HG03045 (cell line): Measurements from ENCODE around the gene NTM.
A peak's percentile ranks its signal among the peaks of the same experiment; 100 is the strongest.

Experiments used
- ATAC-seq: cut with Tn5 transposase; IDR thresholded peaks from one replicate; pipeline ENCODE4 v1.9.1; 2021; ENCODE audit warnings: mild to moderate bottlenecking, moderate library complexity; ENCODE audit not compliant: unreplicated experiment

NTM gene

DNA sequence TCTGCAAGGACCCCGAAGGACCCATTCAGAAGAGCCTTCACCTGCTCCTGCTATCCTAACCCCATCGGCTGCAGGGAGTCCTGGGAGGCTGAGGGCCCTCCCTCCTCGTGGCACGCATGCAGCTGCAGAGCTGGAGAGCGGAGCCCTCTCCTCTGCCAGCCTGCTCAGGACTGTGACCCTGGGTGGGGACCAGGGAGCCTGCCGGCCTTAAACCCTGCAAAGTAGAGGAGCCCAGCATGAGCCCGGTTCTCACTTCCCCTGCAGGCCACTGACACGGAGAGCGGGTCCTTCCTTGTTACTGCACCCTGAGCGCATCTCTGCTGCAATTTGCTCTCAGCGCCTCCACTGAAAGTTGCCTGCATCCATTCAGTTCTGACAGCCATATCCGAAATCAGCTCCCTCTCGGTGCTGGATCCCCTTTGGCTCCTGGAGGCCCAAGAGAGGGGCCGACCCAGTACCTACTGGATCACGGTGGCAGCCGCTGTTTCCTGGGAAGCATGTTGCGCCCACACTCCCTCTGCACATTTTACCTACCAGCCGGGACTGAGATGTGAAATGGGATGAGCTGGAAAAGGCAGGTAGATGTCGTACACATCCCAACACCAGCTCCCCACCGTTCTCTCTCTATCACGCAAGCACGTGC, 312.1 kb downstream of the NTM start:
- ATAC-seq = no peak

DNA sequence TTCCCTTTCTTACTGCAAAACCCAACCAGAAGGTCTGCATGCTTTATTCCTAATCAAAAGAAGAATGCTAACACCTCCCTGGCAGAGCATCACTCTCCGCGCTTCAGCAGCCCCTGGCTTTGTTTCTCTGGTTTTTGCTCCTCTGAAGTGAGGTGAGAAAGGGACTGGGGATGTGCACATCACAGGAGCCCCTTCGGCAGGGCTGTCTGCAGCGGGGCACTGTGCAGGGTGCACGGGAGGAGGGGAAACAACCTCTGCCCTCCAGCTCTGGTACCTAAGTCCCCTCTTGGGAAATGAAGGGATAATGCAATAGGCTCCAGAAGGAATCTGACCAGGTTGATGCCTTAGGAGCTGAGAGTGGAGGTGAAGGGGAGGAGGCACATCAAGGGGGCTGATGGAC, 312.7 kb downstream of the NTM start:
- ATAC-seq = no peak

DNA sequence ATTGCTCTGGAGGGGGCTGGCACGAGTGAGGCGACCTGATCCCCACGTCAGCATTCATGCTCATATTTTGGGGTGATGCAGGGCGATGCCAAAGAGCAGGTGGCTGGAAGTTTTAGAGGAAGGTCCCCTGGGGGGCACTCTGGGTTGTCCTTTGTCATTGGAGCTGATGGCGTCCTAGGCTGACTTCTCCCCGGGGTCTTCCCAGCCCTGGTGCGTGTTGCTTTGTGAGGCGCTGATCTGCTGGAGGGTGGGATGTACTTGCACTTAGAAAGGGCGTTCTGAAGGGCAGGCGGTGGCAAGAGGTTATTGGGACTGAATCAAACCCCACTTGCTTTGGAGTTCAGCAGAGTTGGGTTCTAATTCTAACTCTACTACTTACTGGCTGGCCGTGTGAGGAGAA, 313.3 kb downstream of the NTM start:
- ATAC-seq = no peak

DNA sequence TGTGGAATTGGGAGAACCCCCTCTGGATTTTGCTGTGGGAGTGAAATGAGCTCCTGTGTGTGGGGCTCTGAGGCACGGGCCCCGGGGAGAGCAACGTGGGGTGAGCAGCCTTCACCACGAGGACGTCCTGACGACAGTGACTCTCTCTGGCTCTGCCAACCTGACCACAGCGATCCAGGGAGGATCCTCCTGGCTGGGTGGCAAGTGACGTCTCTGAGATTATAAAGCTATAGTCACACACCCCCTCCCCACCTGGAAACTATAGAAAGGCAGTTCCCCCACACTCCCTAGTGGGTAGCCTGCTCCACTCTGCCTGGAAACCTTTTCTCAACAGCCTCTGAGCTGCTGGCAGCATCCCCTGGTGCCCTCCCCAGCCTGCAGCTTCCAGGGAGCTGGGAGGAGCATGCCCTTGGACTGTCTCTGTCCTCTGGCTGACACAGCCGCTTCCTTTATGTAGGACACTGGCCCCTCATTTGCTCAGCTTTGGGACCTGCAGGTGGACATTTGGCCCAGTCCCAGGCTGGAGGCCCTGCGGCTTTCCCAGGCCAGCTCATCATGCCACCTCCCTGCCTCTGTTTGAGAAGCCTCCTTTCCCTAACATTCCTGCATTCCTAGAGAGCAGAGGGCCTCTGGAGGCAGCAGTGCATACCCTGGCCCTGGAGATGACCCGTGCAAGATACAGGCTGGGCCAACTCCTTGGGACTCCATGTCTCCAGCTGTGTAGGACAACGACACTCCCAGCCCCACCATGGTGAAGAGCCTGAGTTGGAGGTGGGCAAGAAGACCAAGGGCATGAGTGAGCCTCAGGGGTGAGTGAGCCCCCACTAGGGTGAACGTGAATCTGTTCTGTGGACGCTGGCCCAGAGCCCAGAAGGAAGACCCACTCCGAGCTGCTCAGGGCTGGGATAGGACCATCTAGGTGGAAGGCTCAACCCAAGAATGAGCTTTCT, 314.0 kb downstream of the NTM start:
- no peak for ATAC-seq

DNA sequence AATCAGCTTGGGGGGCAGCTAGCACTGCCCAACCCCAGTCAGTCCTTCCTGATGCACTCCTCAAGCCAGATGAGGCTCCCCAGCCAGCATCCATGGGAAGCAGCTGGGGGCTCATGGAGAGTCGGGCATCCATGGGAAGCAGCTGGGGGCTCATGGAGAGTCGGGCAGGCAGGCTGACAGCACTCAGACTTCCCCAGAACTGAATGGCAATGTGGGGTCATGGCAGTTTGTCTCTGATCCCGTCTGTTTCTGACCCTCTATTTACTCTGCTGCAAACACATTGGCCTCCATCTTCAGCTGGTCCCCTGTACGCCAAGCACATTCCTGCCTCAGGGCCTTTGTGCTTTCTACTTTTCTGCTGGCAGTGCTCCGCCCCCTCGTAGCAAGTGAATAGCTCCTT, 314.8 kb downstream of the NTM start:
- no peak for ATAC-seq

DNA sequence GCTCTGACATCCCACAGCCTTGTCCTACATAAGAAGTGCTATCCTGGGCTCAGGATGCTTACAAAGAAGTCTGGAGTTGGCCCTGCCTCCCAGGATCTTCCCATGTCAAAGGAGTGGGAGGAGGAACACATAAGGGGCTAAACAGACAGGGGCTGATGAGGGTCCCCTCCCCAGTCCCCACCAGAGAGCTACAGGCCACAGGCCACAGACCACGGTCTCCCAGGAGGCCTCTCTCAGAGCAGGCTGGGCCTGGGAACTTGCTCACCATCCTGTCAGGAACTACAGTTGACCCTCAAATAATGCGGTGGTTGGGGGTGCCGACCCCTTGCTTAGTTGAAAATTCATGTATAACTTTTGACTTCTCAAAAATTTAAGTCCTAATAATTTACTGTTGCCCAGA, 315.5 kb downstream of the NTM start:
- ATAC-seq = no peak

DNA sequence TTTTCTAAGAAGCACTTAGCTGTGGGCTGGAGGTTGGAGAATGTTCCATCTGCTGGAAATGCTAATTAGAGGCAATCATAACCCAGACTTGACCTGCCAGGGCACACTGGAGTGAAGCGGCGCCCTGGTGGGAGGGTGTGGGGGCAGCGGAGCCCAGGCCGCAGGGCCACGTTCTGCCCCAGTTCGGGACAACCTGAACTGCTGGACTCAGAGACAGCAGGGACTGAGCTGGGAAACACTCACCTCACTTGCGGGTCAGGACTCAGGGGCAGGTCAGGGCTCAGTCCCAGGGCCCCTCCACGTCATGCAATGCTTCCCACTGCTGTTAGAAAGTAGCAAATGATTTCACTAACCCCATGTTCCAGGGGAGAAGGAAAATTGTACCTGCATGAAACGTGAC, 316.4 kb downstream of the NTM start:
- ATAC-seq = no peak

DNA sequence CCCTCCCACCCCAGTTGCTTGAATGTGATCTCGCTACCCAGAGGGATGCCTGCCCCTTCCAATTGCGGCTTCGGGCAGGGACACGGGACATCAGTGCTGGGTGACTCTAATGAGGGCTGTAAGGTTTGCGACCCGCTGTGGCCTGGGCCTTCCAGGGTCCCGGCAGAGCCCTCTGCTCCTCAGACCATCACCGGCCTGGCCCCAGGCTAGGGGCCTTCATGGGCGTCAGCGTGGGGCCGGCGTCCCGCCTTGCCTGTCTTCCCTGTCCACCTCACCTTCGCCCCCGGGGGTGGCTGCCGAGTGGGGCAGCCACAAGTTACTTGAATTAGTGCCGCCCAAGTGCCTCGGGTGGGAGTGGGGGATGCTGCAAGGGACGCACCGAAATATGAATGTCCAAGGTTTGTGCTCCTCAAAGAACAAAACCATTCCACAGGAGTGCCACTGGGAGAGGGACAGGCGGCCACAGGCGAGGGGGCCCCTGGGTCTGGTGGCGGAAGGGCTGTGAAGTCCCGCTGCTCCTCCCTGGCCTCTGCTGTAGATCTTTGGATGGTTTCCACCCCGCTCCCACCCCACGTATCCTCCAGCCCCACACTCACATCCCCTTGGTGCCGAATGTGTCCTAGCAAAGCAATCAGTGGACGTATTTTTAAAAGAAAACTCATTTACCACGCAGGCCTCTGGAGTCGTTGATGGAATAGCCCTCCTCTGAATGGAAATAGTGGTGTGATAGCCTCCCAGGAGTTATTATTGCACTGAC, 317.1 kb downstream of the NTM start:
- no peak for ATAC-seq

DNA sequence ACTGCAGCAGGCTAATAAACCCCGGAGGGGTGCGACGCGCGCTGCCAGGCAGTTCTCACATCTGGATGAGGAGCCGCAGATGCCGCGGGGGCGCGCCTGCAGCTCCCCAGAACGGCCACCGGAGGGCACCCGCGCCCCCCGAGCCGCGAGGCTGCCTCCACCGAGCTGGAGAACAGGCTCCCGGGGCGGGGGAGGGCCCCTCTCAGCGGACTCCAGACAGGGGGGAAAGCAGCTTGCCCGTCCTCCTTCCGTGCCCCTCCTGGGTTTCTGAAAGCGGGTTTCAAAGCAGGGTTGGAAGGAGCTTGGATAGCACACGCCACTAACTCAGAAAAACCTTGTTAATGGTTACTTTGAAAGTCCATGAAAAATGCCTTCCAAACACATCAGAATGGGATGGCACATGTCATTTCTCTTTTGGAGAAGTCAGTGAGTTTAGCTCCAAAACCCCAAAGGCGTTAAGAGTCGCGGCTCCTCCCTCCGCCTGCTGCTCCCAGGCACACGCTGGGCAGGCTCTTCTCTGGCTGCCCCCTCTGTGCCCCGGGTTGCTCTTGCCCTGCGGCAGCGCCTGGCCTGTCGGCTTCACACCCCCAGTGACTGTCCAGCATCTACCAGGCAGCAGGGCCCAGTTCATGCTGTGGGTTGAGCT, 317.8 kb downstream of the NTM start:
- peak; percentile 45 for ATAC-seq

DNA sequence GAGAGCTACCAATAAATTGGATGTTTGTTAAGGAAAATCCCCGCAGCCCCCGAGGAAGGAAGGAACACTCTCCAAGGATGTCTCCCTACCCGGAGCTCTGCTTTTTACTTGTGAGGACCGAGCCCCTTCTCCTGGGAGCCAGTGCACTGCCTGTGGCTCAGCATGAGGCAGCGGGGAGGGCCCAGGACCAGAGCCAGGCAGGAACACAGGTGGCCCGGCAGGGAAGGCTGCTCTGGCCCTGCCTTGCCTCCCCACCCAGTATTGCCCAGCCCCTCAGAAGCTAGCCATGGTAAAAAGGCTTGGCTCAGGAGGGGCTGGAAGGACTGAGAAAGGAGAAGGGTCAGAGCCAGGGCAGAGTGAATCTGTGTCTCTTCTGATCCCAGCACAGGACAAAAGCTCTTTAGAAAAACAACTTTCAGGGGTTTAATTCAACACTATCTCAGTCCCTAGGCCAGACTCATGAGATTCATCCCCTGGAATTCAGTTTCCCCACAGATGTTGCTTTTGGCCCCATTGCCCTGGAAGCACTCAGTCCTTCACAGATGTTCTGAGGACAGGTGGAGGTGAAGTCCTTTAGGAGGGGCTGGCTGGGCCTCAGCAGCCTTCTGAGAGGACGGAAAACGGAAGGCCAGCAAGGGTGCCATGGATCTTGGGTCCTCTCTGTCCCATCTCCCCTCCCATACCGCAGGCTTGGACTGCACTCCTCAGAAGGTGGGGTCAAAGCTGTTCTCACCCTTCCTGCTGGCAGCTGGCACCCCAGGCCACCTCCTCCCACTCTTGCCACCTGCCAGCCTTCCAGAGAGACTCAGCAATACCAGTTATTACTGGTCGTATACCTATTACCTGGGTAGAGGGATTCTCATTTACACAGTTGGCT, 318.9 kb downstream of the NTM start:
- ATAC-seq = no peak

DNA sequence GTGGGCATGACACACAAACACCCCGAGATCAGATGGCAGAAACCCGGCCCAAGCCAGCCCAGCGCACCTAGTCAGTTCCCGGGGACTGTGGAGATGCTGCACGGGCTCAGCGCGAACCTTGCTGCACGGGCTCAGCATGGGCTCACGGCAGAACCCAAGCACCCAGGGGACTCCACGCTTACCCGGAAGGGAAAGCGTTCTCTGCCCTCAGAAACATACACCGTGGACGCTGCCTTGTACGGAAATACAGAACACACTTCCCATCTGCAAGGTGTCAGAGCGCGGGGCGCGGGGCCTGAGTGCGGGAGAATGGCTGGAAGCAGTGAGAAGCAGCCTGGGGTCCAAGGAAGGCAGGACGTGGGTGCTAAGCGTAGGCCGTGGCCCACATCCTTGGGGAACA, 319.9 kb downstream of the NTM start:
- no peak for ATAC-seq

DNA sequence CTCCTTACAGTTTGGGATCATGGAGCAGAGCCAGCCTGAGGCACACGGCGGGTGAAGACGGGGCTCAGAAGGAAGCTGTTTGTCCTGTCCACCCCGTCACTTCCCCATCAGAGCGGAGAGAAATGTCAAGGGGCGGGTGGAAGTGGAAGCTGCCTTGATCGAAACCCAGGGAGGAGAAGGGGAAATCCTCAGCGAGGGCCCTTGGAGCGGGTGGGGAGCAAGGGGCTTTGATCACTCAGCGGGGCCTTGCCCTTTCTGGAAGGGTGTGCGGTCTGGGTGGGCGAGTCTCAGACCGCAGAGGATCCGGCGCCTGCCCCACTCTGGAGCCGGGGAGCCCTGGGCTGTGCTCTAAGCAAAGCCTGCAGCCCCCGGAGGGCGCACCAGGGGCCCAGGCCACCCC, 320.4 kb downstream of the NTM start:
- no peak for ATAC-seq

DNA sequence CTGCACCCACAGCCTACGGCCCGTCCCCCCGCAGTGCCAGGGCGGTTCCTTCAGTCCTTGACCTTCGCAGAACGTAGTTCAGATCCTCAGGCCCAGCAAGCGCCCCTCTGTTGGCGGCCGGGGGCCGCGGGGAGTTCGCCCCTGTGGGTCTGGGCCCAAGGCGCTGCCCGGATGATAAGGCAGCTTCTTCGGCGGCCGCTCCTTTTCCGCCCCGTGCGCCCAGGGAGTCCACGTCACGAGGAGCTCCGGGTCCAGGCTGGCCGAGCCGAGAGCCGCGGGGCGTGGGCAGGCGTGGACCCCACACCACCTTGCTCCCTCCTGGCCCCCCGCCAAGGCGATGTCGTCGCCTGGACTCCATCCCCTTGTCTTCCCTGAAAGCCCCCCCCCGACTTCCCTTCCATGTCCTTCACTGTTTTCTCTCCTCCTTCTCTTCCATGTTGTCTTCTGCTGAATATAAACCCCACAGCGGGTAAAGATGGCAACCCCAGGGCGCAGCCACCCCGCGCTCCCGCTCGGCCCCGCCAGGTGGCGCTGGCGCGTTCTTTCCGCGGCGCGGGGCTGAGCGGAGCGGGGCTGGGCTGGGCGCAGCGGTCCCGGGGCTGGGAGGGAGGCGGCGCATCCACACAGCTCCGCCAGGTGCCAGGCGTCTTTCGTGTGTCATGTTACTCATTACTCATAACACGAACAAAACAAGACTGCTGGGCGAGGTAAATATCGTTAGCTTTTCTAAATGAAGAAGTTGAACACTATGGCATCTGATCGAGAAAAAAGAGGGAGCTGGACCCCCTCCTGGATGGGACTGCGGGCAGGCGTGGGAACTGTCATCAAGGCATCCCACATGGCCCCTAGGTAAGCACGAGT, 321.0 kb downstream of the NTM start:
- no peak for ATAC-seq

DNA sequence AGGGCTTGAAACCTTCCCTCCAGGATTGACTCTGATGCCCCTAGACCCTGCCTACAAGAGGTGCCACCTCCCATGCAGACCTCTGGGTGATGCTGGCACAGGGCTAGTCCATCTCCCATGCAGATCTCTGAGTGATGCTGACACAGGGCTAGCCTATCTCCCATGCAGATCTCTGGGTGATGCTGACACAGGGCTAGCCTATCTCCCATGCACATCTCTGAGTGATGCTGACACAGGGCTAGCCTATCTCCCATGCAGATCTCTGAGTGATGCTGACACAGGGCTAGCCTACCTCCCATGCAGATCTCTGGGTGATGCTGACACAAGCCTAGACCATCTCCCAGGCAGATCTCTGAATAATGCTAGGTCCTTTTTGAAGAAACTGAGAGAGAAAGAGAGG, 321.7 kb downstream of the NTM start:
- ATAC-seq = no peak

DNA sequence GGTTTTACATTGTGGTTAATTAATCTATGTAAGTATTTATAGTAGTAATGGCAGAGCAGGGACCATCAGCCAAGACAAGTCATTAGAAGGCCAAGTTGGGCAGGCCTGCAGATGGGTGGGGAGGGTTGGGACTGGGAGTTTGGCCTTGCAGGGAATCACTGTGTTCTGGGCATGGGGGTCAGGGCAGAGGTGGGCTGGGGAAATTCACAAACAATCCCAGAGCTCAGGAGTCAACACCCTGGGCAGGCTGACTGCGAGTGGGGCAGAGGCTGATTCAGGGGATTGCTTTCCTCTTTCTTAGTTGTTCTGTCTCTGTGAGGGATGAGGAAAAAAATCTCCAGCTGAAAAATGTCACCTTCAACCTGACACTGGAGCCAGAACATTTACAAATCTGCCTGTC, 322.5 kb downstream of the NTM start:
- no peak for ATAC-seq

DNA sequence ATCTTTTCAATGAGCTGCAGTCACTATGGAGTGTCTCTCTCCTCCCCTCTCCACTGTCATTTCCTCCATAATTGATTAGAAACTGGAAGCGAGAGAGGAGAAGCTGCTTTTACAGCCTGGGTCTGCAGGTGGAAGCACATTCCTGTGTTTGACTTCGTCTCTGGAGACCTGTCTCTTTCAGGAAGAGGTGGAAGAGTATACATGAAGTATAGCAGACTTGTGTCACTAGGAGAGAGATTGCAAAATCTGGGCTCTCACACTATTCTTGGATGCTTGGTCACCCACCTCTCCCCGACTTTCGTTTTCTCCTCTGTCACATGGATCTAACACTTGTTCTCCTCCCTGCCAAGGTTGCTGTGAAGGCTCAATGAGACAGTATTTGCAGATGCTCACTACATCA, 323.3 kb downstream of the NTM start:
- ATAC-seq = no peak

DNA sequence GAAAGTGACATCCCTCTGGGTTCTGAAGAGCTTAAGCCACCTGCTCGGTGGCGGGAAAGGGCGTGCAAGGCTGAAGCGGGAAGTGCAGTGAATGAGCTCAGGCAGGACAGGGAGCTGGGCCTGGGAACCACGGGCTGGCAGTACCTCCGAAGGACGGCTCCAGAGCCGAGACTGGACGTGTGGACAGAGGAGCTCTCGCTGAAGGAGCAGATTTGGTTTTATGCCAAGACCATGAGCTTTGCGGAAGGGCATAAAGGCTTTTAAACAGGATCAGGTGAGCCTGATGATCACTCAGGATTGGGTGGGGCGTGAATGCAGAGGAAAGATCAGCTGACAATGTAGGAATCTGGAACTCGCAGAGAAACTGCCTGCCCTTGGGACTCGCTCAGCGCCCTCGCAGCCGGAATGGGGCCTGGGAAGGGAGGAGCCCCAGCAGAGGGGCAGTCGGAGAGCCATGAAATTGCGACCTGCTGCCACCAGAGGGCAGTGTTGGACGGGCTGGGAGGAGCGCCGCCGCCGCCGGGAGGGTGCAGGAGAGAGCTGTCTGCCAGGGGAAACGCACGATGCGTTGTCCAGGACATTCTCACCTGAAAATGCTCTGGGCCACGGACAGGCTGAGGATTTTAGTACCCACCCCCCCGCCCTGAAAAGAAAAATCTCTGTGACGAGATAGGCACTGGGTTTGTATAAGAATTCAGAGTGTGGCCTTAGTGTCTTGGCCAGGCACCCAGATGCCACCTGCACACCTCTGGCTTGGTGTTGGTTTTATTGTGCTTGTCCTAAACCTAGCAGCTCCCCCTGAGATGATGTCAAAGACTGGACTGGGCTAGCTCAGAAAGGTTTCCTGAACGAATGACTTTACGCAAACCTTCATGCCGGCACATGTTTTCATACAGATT, 324.4 kb downstream of the NTM start:
- peak; percentile 89 for ATAC-seq

DNA sequence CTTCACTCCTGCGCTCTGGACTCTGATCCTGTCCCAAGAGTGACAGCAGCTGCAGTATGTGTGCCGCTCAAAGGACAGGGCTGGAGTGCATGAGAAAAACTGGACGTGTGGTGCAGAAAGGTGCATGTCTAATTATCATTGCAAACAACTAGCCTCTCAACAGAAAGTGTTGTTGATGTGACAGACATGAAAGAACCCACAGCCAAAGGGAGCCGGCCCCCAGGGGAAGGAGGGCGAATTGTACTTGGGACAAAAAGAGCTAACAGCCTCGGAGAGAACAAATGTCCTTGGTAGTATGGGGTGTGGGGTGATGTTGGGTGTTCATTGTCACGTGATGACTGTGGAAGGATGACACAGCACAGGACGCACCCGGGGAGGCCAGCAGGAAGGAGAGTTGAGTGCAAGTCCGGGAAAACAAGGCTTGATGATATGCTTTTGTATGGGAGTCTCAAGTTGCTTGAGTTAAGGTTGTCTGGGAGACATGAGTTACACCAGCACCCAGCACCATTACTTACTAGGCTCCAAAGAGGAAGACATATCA, 325.5 kb downstream of the NTM start:
- no peak for ATAC-seq
